Lower leg skin (tissue), 4 donors: ENCODE results near the gene STEEP1. TPM values are rescaled to one million over a fixed set of nuclear protein-coding genes. Genes with fewer than 3 reads are reported as not detected.

ENCODE experiments used
- DNase-seq, 2 donors: peaks; one replicate each; pipeline ENCODE4 v3.0.0-alpha.2; 2019; ENCODE audit warnings: low spot score in 2 of 2
- H3K4me3 ChIP-seq: fragments of 200-600 bp; sonication (generic); 2 replicates; pipeline ENCODE4 v1.5.1; 2017; ENCODE audit warnings: mild to moderate bottlenecking, low read depth; ENCODE audit not compliant: poor library complexity, severe bottlenecking
- CTCF ChIP-seq, 3 donors: fragments of 450-650 bp; IDR thresholded peaks; one replicate each; pipeline ENCODE4 v1.5.1; 2016; ENCODE audit warnings: antibody characterized with exemption in 3 of 3, mild to moderate bottlenecking in 3 of 3, moderate library complexity in 2 of 3
- POLR2A ChIP-seq, 2 donors: fragments of 450-650 bp; IDR thresholded peaks; one replicate each; pipeline ENCODE4 v1.6.1; 2016 to 2017; ENCODE audit warnings: antibody characterized with exemption in 2 of 2, mild to moderate bottlenecking in 1 of 2, moderate library complexity in 1 of 2
- WGBS, 2 donors: methylation state at CpG; one replicate each; pipeline ENCODE4 v1.1.5; 2018; 5-methylcytosine and 5-hydroxymethylcytosine counted together
- intact Hi-C: fragments of 100-400 bp; cut with DNase I; formaldehyde crosslinking; loops from one replicate; pipeline ENCODE4 v1.15.0; 2023; ENCODE audit warnings: low total_unique reads
- total RNA-seq, 4 donors: library from RNA; depleted of rRNA; stranded (reverse); fragments of >200 nt; gene quantifications; one replicate each; pipeline ENCODE4 v1.1.0, GENCODE V29; 2016

The STEEP1 gene
- total RNA-seq, 4 donors from 2014 or later = 25.9 to 29.4 (median 27.8) TPM

- DNase-seq = no peak
- TF ChIP-seq CTCF (IDR thresholded peaks at IDR 0.05) (no peak), POLR2A (IDR thresholded peaks at IDR 0.05) (no peak)
- WGBS, 2 donors = 67 to 73% methylated on average over 7 of the region's 7 CpGs
- intact Hi-C loops = no loop called here
- no peak overlapping the region for H3K4me3 ChIP-seq
These were observed 15.7 kb downstream of the STEEP1 start for GRCh38 chrX:119549327-119550016.

DNA sequence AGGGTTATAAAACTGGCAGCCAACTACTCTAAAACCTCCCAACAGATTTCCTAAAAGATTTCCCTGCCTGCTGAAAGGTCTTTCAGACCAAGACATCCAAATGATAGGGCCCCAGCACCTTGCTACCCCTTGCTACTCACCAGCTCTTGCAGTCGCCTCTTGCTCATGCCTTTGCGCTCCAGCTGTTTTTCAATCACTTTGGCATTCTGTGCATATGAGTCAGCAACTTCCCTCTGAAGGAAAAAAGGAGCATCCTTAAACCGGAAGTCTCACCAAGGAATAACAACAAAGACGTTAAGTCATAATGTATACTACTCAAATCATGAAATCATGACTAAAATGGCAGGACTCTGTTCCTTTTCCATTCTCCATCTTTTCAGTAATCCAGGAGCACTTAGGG is 24.0 kb downstream of the STEEP1 start:
- no peak for TF ChIP-seq CTCF (IDR thresholded peaks at IDR 0.05)
- TF ChIP-seq POLR2A (IDR thresholded peaks at IDR 0.05) = no peak
- intact Hi-C loops = no loop called here
- no peak for DNase-seq
- 62 to 65% methylated on average over 4 of the region's 4 CpGs for WGBS, 2 donors
- no peak overlapping the region for H3K4me3 ChIP-seq

GRCh38 chrX:119539872-119540271 is 25.3 kb downstream of the STEEP1 start:
- WGBS, 2 donors = 42% methylated on average over 2 of the region's 2 CpGs
- no peak for DNase-seq
- H3K4me3 ChIP-seq = no peak overlapping the region
- TF ChIP-seq POLR2A (IDR thresholded peaks at IDR 0.05) (no peak), CTCF (IDR thresholded peaks at IDR 0.05) (no peak)
- intact Hi-C loops = no loop called here

GRCh38 chrX:119537487-119537886 is 27.7 kb downstream of the STEEP1 start:
- no peak for DNase-seq
- TF ChIP-seq POLR2A (IDR thresholded peaks at IDR 0.05) (no peak), CTCF (IDR thresholded peaks at IDR 0.05) (no peak)
- H3K4me3 ChIP-seq = no peak overlapping the region
- 59 to 72% methylated on average over 3 of the region's 3 CpGs for WGBS, 2 donors
- intact Hi-C loops = no loop called here

DNA sequence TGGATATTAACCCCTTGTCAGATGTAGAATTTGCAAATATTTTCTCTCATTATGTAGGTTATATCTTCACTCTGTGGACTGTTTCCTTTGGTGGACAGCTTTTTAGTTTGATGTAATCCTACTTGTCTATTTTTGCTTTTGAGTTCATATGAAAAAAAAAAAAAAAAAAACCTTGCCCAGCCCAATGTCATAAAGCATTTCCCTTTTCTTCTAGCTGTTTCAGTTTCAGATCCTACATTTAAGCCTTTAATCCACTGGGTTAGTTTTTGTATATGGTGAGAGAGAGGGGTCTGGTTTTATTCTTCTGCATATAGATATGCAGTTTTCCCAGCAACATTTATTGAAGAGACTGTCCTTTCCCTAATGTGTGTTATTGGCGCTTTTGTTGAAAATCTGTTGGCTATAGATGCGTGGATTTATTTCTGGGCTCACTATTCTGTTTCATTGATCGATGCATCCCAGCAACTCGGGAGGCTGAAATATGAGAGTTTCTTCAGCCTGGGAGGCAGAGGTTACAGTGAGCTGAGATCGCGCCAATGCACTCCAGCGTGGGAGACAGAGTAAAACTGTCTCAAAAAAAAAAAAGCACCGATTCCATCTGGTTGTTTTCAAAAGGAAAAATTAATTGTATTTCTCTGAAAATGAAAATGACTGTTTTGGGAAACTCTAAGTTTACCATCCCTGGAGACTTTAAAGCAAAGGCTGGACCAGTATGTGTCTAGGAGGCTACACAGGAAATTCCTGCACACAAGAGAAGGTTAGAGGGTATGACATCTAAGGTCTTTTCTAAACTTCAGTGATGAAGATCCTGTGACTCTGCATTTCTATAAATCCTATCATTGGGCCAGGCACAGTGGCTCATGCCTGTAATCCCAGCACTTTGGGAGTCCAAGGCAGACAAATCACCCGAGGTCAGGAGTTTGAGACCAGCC is 35.6 kb downstream of the STEEP1 start:
- no peak for DNase-seq
- intact Hi-C loops = no loop called here
- 66 to 72% methylated on average over 9 of the region's 9 CpGs for WGBS, 2 donors
- no peak overlapping the region for H3K4me3 ChIP-seq
- TF ChIP-seq CTCF (IDR thresholded peaks at IDR 0.05) = no peak
- no peak for TF ChIP-seq POLR2A (IDR thresholded peaks at IDR 0.05)
